Activated CD4-positive, alpha-beta T cell treated with anti-CD3 and anti-CD28 coated beads, Interleukin-2, amount 10 ng/mL, durations not matched to agents 7 days and 5 days (primary cell): ENCODE results near the gene SPIB. TPM values are rescaled to one million over a fixed set of nuclear protein-coding genes. Genes with fewer than 3 reads are reported as not detected.

Experiments used
- CTCF ChIA-PET: fragments of 350-600 bp; sonication (Branson Sonifier 250); formaldehyde crosslinking; loops from one replicate; lab custom pipeline; 2021; ENCODE audit warnings: antibody characterized with exemption; lab: Charles Lee
- POLR2A ChIA-PET: fragments of 350-600 bp; sonication (Branson Sonifier 250); formaldehyde crosslinking; loops from one replicate; lab custom pipeline; 2021; ENCODE audit warnings: antibody characterized with exemption; lab: Charles Lee
- DNase-seq: peaks from one replicate; pipeline ENCODE4 v3.0.0-alpha.2; 2020
- H3K27ac Mint-ChIP-seq: one replicate; pipeline ENCODE4 v1.8.0; 2021; ENCODE audit warnings: mild to moderate bottlenecking, moderate library complexity, mixed read lengths
- H3K27me3 Mint-ChIP-seq: one replicate; pipeline ENCODE4 v1.8.0; 2021; ENCODE audit warnings: mixed read lengths
- H3K36me3 Mint-ChIP-seq: one replicate; pipeline ENCODE4 v1.8.0; 2021; ENCODE audit warnings: low read depth, mixed read lengths
- H3K4me1 Mint-ChIP-seq: one replicate; pipeline ENCODE4 v1.8.0; 2021; ENCODE audit warnings: mixed read lengths
- H3K4me3 Mint-ChIP-seq: one replicate; pipeline ENCODE4 v1.8.0; 2021; ENCODE audit warnings: mild to moderate bottlenecking, moderate library complexity, mixed read lengths
- H3K9me3 Mint-ChIP-seq: one replicate; pipeline ENCODE4 v1.8.0; 2021; ENCODE audit warnings: mixed read lengths
- total RNA-seq, 2 experiments: library from RNA; stranded (reverse); gene quantifications; one replicate each; pipeline ENCODE4 v1.2.3, GENCODE V29; 2021

Gene SPIB
- total RNA-seq, 2 experiments from 2014 or later, result 0.48 to 0.50 TPM

DNA sequence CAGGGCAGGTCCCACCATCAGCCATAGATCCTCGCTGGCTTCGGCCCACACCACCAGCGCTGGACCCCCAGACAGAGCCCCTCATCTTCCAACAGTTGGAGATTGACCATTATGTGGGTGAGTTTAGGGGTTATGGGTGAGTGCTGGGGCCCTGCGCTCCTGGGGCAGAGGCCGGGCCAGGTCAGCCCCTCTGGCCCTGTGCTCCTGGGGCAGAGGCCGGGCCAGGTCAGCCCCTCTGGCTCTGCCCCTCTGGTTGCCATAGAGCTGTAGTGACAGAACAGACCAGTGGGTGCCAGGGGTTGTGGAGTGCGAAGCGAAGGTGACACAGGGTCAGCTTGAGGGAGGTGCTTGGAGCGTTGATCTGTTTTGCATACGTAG lies 19.4 kb upstream of the SPIB start:
- peaks cover 19% of the 10 kb centered on the region for H3K36me3 Mint-ChIP-seq
- no peaks in the 10 kb centered on the region for H3K4me1 Mint-ChIP-seq
- no peaks in the 10 kb centered on the region for H3K9me3 Mint-ChIP-seq
- no peak for DNase-seq
- H3K4me3 Mint-ChIP-seq, result no peak overlapping the region
- H3K27me3 Mint-ChIP-seq, result no peaks in the 10 kb centered on the region
- CTCF ChIA-PET, result interaction anchor here (1.6 kb wide), 1 partner anchor 12 kb away, joined by 5 read pairs; no protein-coding TSS in a partner anchor
- H3K27ac Mint-ChIP-seq, result no peak overlapping the region
- POLR2A ChIA-PET, result no interaction called here

DNA sequence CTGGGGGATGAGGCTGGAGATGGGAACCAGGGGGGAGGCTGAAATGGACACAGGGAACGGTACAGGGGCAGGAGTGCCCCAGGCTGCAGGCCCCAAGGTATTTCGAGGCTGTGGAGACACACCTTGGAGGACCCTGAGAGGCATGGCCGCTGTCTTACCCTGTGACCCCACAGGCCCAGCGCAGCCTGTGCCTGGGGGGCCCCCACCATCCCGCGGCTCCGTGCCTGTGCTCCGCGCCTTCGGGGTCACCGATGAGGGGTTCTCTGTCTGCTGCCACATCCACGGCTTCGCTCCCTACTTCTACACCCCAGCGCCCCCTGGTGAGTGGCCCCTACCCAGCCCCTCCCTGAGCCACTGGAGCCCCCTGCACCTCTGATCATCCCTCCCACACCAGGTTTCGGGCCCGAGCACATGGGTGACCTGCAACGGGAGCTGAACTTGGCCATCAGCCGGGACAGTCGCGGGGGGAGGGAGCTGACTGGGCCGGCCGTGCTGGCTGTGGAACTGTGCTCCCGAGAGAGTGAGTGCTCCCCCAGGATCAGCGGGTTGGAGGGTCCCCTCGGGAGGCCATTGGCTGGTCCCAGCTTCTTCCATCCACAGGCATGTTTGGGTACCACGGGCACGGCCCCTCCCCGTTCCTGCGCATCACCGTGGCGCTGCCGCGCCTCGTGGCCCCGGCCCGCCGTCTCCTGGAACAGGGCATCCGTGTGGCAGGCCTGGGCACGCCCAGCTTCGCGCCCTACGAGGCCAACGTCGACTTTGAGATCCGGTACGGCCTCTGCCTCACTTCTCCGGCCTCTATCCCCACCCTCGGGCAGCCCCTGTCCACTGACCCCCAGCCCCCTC lies 16.9 kb upstream of the SPIB start:
- CTCF ChIA-PET, result interaction anchor here (1.1 kb wide), 1 partner anchor 12 kb away, joined by 3 read pairs; no protein-coding TSS in a partner anchor
- H3K27ac Mint-ChIP-seq, result no peak overlapping the region
- H3K9me3 Mint-ChIP-seq, result no peaks in the 10 kb centered on the region
- no peak overlapping the region for H3K4me3 Mint-ChIP-seq
- H3K4me1 Mint-ChIP-seq, result peaks cover 1% of the 10 kb centered on the region
- peaks cover 27% of the 10 kb centered on the region for H3K36me3 Mint-ChIP-seq
- POLR2A ChIA-PET, result no interaction called here
- no peaks in the 10 kb centered on the region for H3K27me3 Mint-ChIP-seq
- no peak for DNase-seq

DNA sequence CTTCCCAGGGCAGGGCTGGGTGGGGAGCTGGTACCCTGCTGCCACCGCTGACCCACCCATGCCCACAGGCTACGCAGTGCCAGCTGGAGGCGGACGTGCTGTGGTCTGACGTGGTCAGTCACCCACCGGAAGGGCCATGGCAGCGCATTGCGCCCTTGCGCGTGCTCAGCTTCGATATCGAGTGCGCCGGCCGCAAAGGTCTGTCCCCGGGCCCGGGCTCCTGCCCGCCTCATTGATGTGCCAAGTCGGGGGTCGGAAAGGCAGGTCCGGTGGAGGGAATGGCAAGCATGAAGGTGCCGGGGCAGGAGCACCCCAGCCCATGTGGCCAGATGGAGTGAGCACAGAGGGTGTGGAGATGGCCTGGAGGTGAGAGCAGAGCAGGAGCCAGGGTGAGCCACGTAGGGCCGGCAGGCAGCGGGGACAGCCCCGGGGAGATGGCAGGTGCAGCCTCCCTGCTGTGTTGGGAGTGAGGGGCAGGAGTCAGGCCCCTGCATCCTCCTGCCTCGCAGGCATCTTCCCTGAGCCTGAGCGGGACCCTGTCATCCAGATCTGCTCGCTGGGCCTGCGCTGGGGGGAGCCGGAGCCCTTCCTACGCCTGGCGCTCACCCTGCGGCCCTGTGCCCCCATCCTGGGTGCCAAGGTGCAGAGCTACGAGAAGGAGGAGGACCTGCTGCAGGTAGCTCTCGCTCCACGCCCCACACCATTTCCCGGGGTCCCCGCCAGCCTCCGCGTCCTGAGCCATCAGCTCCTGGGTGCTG lies 16.0 kb upstream of the SPIB start:
- H3K27ac Mint-ChIP-seq, result no peak overlapping the region
- no peak for DNase-seq
- H3K9me3 Mint-ChIP-seq, result no peaks in the 10 kb centered on the region
- ChIA-PET POLR2A (no interaction called here), CTCF (interaction anchor here (1.1 kb wide), 1 partner anchor 11 kb away, joined by 3 read pairs; no protein-coding TSS in a partner anchor)
- no peaks in the 10 kb centered on the region for H3K27me3 Mint-ChIP-seq
- peaks cover 1% of the 10 kb centered on the region for H3K4me1 Mint-ChIP-seq
- no peak overlapping the region for H3K4me3 Mint-ChIP-seq
- peaks cover 29% of the 10 kb centered on the region for H3K36me3 Mint-ChIP-seq

DNA sequence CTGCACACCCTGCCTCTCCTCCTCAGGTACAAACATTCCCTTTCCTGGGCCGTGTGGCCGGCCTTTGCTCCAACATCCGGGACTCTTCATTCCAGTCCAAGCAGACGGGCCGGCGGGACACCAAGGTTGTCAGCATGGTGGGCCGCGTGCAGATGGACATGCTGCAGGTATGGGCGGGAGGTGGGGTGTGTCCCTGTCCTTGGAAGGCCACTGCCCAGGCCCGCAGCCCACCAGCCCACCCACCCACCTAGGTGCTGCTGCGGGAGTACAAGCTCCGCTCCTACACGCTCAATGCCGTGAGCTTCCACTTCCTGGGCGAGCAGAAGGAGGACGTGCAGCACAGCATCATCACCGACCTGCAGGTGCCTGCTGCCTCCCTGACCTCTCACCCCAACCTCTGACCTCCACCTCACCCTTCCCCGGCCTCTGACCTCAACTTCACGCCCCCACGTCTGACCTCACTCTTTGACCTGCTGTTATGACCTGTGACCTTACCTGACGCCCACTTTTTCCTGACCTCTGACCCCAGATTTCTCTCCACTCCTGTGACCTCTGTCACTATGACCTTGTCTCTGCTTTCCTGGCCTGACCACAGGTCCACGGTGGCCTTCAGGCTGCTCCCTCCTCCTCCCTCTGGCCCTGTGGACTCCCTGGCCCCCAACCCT lies 12.4 kb upstream of the SPIB start:
- POLR2A ChIA-PET, result no interaction called here
- Mint-ChIP-seq H3K36me3 (peaks cover 36% of the 10 kb centered on the region), H3K27me3 (no peaks in the 10 kb centered on the region), H3K27ac (no peak overlapping the region), H3K9me3 (no peaks in the 10 kb centered on the region), H3K4me1 (peaks cover 1% of the 10 kb centered on the region), H3K4me3 (no peak overlapping the region)
- CTCF ChIA-PET, result no interaction called here
- DNase-seq, result no peak

DNA sequence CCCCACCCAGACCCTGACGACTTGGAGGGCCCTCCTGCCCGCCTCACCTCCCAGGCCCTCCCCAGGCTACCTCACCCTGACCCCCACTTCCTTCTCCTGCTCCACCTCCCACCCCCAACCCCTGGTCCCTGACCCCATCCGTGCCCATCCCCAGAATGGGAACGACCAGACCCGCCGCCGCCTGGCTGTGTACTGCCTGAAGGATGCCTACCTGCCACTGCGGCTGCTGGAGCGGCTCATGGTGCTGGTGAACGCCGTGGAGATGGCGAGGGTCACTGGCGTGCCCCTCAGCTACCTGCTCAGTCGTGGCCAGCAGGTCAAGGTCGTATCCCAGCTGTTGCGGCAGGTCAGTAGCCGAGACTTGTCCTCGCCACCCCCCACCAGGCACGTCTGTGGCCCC lies 11.9 kb upstream of the SPIB start:
- H3K27ac Mint-ChIP-seq, result no peak overlapping the region
- H3K4me3 Mint-ChIP-seq, result no peak overlapping the region
- peaks cover 37% of the 10 kb centered on the region for H3K36me3 Mint-ChIP-seq
- ChIA-PET CTCF (interaction anchor here (0.7 kb wide), 1 partner anchor 749 kb away, joined by 3 read pairs; no protein-coding TSS in a partner anchor), POLR2A (no interaction called here)
- H3K27me3 Mint-ChIP-seq, result no peaks in the 10 kb centered on the region
- H3K4me1 Mint-ChIP-seq, result peaks cover 1% of the 10 kb centered on the region
- DNase-seq, result no peak
- H3K9me3 Mint-ChIP-seq, result no peaks in the 10 kb centered on the region

DNA sequence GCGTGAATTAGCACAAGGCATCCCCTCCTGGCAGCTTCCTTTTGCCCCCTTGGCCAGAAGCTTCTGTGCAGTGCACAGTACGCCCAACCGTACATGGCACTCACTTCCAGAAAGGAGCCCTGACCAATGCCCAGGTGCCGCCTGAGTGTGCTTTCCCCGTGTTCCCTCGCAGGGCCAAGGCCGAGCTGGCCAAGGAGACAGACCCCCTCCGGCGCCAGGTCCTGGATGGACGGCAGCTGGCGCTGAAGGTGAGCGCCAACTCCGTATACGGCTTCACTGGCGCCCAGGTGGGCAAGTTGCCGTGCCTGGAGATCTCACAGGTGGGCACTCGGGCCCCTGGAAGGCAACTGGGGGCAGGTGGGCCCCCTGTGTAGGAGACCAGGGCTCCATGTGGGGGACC lies 9.4 kb upstream of the SPIB start:
- no peak for DNase-seq
- H3K4me3 Mint-ChIP-seq, result no peak overlapping the region
- peaks cover 1% of the 10 kb centered on the region for H3K4me1 Mint-ChIP-seq
- no peak overlapping the region for H3K27ac Mint-ChIP-seq
- ChIA-PET POLR2A (no interaction called here), CTCF (interaction anchor here (1.5 kb wide), 1 partner anchor 41 kb away, joined by 3 read pairs; no protein-coding TSS in a partner anchor)
- peaks cover 39% of the 10 kb centered on the region for H3K36me3 Mint-ChIP-seq
- H3K27me3 Mint-ChIP-seq, result no peaks in the 10 kb centered on the region
- H3K9me3 Mint-ChIP-seq, result no peaks in the 10 kb centered on the region

DNA sequence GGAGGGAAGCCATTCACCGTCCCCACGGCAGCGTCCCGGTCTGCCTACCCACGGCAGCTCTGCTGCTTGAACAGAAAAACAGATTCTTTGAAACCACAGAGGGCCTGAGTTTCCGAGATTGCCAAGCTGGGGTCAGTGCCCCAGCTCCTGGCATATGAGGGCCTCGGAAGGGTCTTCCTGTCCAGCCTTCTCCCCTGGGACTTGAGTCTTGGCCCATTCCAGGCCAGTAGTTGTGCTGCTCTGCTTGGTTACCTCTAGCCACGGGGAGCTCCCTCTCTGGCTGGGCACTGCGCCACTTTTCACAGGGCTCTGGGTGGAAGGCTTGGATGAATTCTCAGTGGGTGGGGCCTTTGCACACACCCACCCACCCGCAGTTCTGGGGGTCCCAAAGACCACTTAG lies 8.6 kb upstream of the SPIB start:
- Mint-ChIP-seq H3K27ac (no peak overlapping the region), H3K4me1 (peaks cover 2% of the 10 kb centered on the region), H3K27me3 (no peaks in the 10 kb centered on the region), H3K9me3 (no peaks in the 10 kb centered on the region), H3K36me3 (peaks cover 44% of the 10 kb centered on the region), H3K4me3 (no peak overlapping the region)
- no peak for DNase-seq
- POLR2A ChIA-PET, result no interaction called here
- CTCF ChIA-PET, result interaction anchor here (1.5 kb wide), 1 partner anchor 41 kb away, joined by 3 read pairs; no protein-coding TSS in a partner anchor

DNA sequence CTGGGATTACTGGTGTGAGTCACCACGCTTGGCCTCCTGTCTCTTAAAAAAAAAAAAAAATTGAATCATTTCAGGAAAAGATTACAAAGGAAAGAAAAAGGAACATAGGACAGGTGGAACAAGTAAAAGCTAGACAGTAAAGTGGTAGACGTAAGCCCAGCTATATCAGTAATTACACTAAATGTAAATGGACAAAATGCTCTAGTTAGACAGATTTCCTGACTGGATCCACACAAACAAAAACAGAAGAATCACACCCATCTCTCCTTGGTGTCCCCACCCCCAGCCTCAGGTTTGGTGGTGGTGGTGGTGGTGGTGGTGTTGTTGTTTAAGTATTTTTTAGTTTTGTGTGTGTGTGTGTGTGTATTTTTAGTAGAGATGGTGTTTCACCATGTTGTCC lies 6.3 kb upstream of the SPIB start:
- H3K27me3 Mint-ChIP-seq, result no peaks in the 10 kb centered on the region
- H3K36me3 Mint-ChIP-seq, result peaks cover 29% of the 10 kb centered on the region
- no peaks in the 10 kb centered on the region for H3K9me3 Mint-ChIP-seq
- no peak overlapping the region for H3K27ac Mint-ChIP-seq
- ChIA-PET CTCF (interaction anchor here (0.6 to 1.4 kb wide), 3 partner anchors 12 to 380 kb away, joined by 3 to 4 read pairs (median 3); no protein-coding TSS in a partner anchor), POLR2A (no interaction called here)
- H3K4me3 Mint-ChIP-seq, result no peak overlapping the region
- peaks cover 1% of the 10 kb centered on the region for H3K4me1 Mint-ChIP-seq
- no peak for DNase-seq

DNA sequence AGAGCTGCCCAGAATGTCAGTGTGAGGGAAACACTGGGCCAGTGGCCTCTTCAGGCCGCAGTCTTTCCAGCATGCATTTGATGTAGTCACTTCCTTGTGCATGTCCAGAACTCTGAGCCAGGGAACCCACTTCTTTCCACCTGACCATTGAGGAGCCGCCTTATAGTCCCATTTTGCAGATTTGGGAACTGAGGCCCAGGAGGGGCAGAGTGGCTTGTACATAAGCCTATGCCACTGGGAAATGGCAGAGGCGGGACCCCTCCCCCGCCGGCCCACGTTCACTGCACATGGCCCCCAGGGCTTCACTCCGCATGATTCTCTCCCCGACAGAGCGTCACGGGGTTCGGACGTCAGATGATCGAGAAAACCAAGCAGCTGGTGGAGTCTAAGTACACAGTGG lies 5.6 kb upstream of the SPIB start:
- Mint-ChIP-seq H3K27ac (no peak overlapping the region), H3K36me3 (peaks cover 29% of the 10 kb centered on the region), H3K4me1 (peaks cover 1% of the 10 kb centered on the region), H3K4me3 (no peak overlapping the region), H3K27me3 (no peaks in the 10 kb centered on the region), H3K9me3 (no peaks in the 10 kb centered on the region)
- POLR2A ChIA-PET, result no interaction called here
- CTCF ChIA-PET, result interaction anchor here (1.4 kb wide), 1 partner anchor 11 kb away, joined by 3 read pairs; no protein-coding TSS in a partner anchor
- DNase-seq, result no peak

DNA sequence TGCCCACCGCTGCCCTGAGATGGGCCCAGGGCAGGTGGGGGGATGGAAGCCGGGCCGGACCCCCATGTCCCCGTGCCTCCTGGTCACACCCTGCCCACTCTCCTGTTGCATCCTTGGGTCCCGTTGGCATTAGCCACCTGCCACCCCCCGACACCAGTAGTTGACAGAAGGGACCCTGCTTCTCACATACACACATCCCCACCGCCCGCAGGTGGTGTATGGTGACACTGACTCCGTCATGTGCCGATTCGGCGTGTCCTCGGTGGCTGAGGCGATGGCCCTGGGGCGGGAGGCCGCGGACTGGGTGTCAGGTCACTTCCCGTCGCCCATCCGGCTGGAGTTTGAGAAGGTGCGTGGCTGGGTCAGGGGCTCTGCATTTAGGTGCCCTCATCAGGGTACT lies 5.2 kb upstream of the SPIB start:
- ChIA-PET POLR2A (no interaction called here), CTCF (interaction anchor here (0.8 kb wide), 1 partner anchor 11 kb away, joined by 3 read pairs; no protein-coding TSS in a partner anchor)
- Mint-ChIP-seq H3K36me3 (peaks cover 29% of the 10 kb centered on the region), H3K4me3 (no peak overlapping the region), H3K27ac (no peak overlapping the region), H3K9me3 (no peaks in the 10 kb centered on the region), H3K4me1 (peaks cover 1% of the 10 kb centered on the region), H3K27me3 (no peaks in the 10 kb centered on the region)
- no peak for DNase-seq

DNA sequence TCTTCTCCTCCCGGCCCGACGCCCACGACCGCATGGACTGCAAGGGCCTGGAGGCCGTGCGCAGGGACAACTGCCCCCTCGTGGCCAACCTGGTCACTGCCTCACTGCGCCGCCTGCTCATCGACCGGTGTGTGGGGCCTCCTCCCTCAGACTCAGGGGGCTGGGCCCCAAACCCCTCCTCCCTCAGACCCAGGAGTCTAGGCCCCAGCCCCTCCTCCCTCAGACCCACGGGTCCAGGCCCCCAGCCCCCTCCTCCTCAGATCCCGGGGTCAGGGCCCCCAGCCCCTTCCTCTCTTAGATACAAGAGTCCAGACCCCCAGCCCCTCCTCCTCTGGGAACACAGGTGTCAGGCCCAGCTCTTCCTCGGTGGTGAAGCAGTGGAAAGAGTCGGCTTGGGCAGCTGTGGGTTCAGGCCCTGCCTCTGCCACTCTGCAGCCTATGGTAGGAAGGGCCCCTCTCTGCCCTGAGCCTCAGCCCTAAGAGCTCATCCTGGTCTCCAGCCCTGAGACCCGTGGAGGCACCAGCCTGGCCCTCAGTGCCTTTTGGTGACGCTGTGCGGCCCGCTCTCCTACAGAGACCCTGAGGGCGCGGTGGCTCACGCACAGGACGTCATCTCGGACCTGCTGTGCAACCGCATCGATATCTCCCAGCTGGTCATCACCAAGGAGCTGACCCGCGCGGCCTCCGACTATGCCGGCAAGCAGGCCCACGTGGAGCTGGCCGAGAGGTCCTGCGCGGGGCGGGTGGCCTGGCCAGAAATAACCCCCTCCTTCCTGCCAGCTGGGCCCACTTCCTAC lies 3.7 kb upstream of the SPIB start:
- Mint-ChIP-seq H3K4me3 (no peak overlapping the region), H3K4me1 (peaks cover 9% of the 10 kb centered on the region), H3K36me3 (peaks cover 23% of the 10 kb centered on the region), H3K9me3 (no peaks in the 10 kb centered on the region), H3K27ac (no peak overlapping the region), H3K27me3 (peaks cover 8% of the 10 kb centered on the region)
- DNase-seq, result peak; percentile 69
- ChIA-PET POLR2A (no interaction called here), CTCF (interaction anchor here (0.6 to 1.5 kb wide), 11 partner anchors 11 to 114 kb away, joined by 3 to 4 read pairs (median 3); no protein-coding TSS in a partner anchor)

DNA sequence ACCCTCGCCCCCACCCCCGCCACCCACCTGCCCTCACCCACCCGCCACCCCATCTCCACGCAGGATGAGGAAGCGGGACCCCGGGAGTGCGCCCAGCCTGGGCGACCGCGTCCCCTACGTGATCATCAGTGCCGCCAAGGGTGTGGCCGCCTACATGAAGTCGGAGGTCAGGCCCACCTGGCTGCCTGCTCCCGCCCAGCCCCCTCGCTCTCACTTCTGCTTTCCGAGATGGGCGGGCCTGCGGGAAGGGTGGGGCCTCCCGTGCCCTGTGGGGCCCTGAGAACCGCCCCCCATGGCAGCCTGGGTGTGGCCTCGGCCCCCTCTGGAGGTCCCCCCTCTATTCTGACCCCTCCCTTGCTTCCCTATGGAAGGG lies 3.1 kb upstream of the SPIB start:
- Mint-ChIP-seq H3K27ac (no peak overlapping the region), H3K9me3 (no peaks in the 10 kb centered on the region), H3K27me3 (peaks cover 10% of the 10 kb centered on the region), H3K4me3 (no peak overlapping the region), H3K36me3 (peaks cover 18% of the 10 kb centered on the region), H3K4me1 (peaks cover 12% of the 10 kb centered on the region)
- POLR2A ChIA-PET, result no interaction called here
- CTCF ChIA-PET, result interaction anchor here (0.6 to 1.5 kb wide), 10 partner anchors 10 to 681 kb away, joined by 3 to 4 read pairs (median 3); no protein-coding TSS in a partner anchor
- DNase-seq, result no peak
